Tibial nerve (tissue), 4 donors: ENCODE data around the gene LMF2. TPM values are rescaled to one million over a fixed set of nuclear protein-coding genes. Genes with fewer than 3 reads are reported as not detected.
"Not testable (repeated sequence)": the region's sequence is repeated elsewhere in the genome, so short reads cannot be mapped to it uniquely, and the experiment has no call there.

Experiments used
- DNase-seq, 2 donors: peaks; one replicate each; pipeline ENCODE4 v3.0.0-alpha.2; 2019; ENCODE audit warnings: low spot score in 2 of 2
- H3K27ac ChIP-seq, 4 donors: fragments of 200-600 bp; sonication (generic) in 3 of 4; one replicate each; pipeline ENCODE4 v1.5.1; 2017 to 2019; ENCODE audit warnings: mild to moderate bottlenecking in 1 of 4
- H3K27me3 ChIP-seq, 2 donors: fragments of 200-600 bp; sonication (generic) in 1 of 2; one replicate each; pipeline versions ENCODE4 v1.5.1 to v1.6.0; 2017 to 2019
- H3K36me3 ChIP-seq, 3 donors: fragments of 200-600 bp; sonication (generic); one replicate each; pipeline ENCODE4 v1.5.1; 2018 to 2019
- H3K4me1 ChIP-seq, 4 donors: fragments of 200-600 bp; sonication (generic) in 3 of 4; one replicate each; pipeline ENCODE4 v1.5.1; 2017 to 2019
- H3K4me3 ChIP-seq, 4 donors: fragments of 200-600 bp; sonication (generic) in 3 of 4; one replicate each; pipeline ENCODE4 v1.5.1; 2017 to 2019; ENCODE audit warnings: mild to moderate bottlenecking in 1 of 4, moderate library complexity in 1 of 4
- H3K9me3 ChIP-seq, 4 donors: fragments of 200-600 bp; sonication (generic) in 3 of 4; one replicate each; pipeline ENCODE4 v1.5.1; 2017 to 2019
- CTCF ChIP-seq, 5 experiments: fragments of 200-600 bp in 3 of 5; fragments of 450-650 bp in 2 of 5; sonication (generic) in 3 of 5; IDR thresholded peaks; one replicate each; pipeline ENCODE4 v1.5.1; 2016 to 2019; ENCODE audit warnings: antibody characterized with exemption in 5 of 5, mild to moderate bottlenecking in 3 of 5, moderate library complexity in 2 of 5
- EP300 ChIP-seq, 2 donors: sonication (generic); formaldehyde crosslinking; IDR thresholded peaks; one replicate each; pipeline ENCODE4 v1.6.1; 2017; ENCODE audit warnings: antibody characterized with exemption in 2 of 2, mild to moderate bottlenecking in 1 of 2
- POLR2A ChIP-seq, 2 donors: fragments of 450-650 bp; IDR thresholded peaks; one replicate each; pipeline ENCODE4 v1.6.1; 2017; ENCODE audit warnings: antibody characterized with exemption in 2 of 2, mild to moderate bottlenecking in 2 of 2, moderate library complexity in 2 of 2
- WGBS, 2 donors: methylation state at CpG; one replicate each; pipeline ENCODE4 v1.1.5; 2018; 5-methylcytosine and 5-hydroxymethylcytosine counted together
- total RNA-seq, 4 donors: library from RNA; depleted of rRNA; stranded (reverse); fragments of >200 nt; gene quantifications; one replicate each; pipeline ENCODE4 v1.1.0, GENCODE V29; 2016

Gene LMF2
- total RNA-seq, 4 donors from 2014 or later, result 53.7 to 85.2 (median 58.1) TPM

- DNase-seq, result no peak
- H3K4me1 ChIP-seq, result peaks cover 0 to 34% (median 19%) of the 10 kb centered on the region in 4 donors
- 85 to 89% methylated on average over 17 to 22 of the region's 22 CpGs for WGBS, 2 donors
- H3K9me3 ChIP-seq, result no peaks in the 10 kb centered on the region
- no peak overlapping the region for H3K27ac ChIP-seq
- TF ChIP-seq EP300 (IDR thresholded peaks at IDR 0.05), result no peak
- no peak for TF ChIP-seq POLR2A (IDR thresholded peaks at IDR 0.05)
- TF ChIP-seq CTCF (IDR thresholded peaks at IDR 0.05), result no peak
- H3K4me3 ChIP-seq, result no peak overlapping the region
- no peaks in the 10 kb centered on the region for H3K27me3 ChIP-seq
- peaks cover 0 to 63% (median 36%) of the 10 kb centered on the region in 3 donors for H3K36me3 ChIP-seq
Measured at GRCh38 chr22:50522806-50523438, 15.4 kb upstream of the LMF2 start.

DNA sequence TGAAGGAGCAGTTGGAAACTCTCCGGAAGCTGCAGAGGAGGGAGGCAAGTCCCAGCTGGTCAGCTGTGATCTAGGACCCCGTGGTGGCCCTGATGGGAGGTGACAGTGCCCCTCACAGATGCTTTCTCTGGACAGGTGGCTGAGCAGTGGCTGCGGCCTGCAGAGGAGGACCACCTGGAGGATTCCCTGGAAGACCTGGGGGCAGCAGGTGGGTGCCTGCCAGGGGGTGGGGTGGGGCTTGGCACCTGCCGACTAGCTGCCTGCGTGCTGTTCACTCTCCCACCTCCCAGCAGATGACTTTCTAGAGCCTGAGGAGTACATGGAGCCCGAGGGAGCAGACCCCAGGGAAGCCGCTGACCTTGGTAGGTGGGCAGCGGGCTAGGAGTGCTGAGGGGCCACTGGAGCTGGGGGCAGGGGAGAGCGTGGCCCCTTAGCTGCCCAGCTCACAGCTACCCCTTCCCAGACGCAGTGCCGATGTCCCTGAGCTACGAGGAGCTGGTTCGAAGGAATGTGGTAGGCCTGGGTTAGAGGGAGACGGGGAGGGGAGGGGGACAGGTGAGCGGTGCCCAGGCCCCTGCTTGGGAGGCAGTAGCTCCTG, 14.8 kb upstream of the LMF2 start:
- TF ChIP-seq CTCF (IDR thresholded peaks at IDR 0.05) (no peak), POLR2A (IDR thresholded peaks at IDR 0.05) (no peak), EP300 (IDR thresholded peaks at IDR 0.05) (no peak)
- H3K36me3 ChIP-seq, result peaks cover 0 to 69% (median 43%) of the 10 kb centered on the region in 3 donors

GRCh38 chr22:50521710-50522109, 14.2 kb upstream of the LMF2 start:
- no peaks in the 10 kb centered on the region for H3K27me3 ChIP-seq
- H3K36me3 ChIP-seq, result peaks cover 0 to 75% (median 49%) of the 10 kb centered on the region in 3 donors
- no peak overlapping the region for H3K27ac ChIP-seq

More for the DNA sequence above, 14.8 kb upstream of the LMF2 start:
- Histone ChIP-seq H3K27me3 (no peaks in the 10 kb centered on the region), H3K4me1 (peaks cover 0 to 29% (median 18%) of the 10 kb centered on the region in 4 donors), H3K9me3 (no peaks in the 10 kb centered on the region), H3K27ac (no peak overlapping the region), H3K4me3 (no peak overlapping the region)
- DNase-seq, result no peak
- WGBS, 2 donors, result 88% methylated on average over 11 to 15 of the region's 15 CpGs

GRCh38 chr22:50520826-50521453, 13.4 kb upstream of the LMF2 start:
- H3K4me3 ChIP-seq, result no peak overlapping the region
- TF ChIP-seq EP300 (IDR thresholded peaks at IDR 0.05), result no peak
- no peak for TF ChIP-seq POLR2A (IDR thresholded peaks at IDR 0.05)
- no peak for TF ChIP-seq CTCF (IDR thresholded peaks at IDR 0.05)
- peaks cover 0 to 82% (median 54%) of the 10 kb centered on the region in 3 donors for H3K36me3 ChIP-seq
- H3K4me1 ChIP-seq, result peaks cover 0 to 16% (median 10%) of the 10 kb centered on the region in 4 donors
- 90 to 95% methylated on average over 13 of the region's 13 CpGs for WGBS, 2 donors
- H3K9me3 ChIP-seq, result no peaks in the 10 kb centered on the region
- no peak for DNase-seq
- no peak overlapping the region for H3K27ac ChIP-seq
- H3K27me3 ChIP-seq, result no peaks in the 10 kb centered on the region

More at GRCh38 chr22:50521710-50522109, 14.2 kb upstream of the LMF2 start:
- no peaks in the 10 kb centered on the region for H3K9me3 ChIP-seq
- WGBS, 2 donors, result 97% methylated on average over 9 to 10 of the region's 10 CpGs
- peaks cover 0 to 23% (median 15%) of the 10 kb centered on the region in 4 donors for H3K4me1 ChIP-seq
- no peak overlapping the region for H3K4me3 ChIP-seq
- no peak for TF ChIP-seq CTCF (IDR thresholded peaks at IDR 0.05)
- no peak for DNase-seq

DNA sequence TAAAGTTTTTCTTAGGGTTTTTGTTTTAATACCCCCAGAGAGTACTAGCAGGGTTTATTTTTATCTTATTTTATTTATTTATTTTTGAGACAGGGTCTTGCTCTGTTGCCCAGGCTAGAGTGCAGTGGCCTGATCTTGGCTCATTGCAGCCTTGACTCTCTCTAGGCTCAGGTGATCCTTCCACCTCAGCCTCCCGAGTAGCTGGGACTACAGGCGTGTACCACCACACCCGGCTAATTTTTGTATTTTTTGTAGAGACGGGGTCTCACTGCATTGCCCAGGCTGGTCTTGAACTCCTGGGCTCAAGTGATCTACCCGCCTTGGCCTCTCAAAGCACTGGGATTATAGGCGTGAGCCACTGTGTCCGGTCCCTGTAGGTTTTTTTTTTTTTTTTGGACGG, 12.7 kb upstream of the LMF2 start:
- H3K27ac ChIP-seq, H3K9me3 ChIP-seq, DNase-seq, H3K4me3 ChIP-seq, H3K27me3 ChIP-seq: not testable (repeated sequence)
- 98 to 100% methylated on average over 8 of the region's 8 CpGs for WGBS, 2 donors
- Histone ChIP-seq H3K4me1 (peaks cover 0 to 16% (median 10%) of the 10 kb centered on the region in 4 donors), H3K36me3 (peaks cover 0 to 87% (median 54%) of the 10 kb centered on the region in 3 donors)
